Kidney (tissue), 14 donors: ENCODE results near the gene DNAH2. TPM values are rescaled to one million over a fixed set of nuclear protein-coding genes. Genes with fewer than 3 reads are reported as not detected.

ENCODE experiments used
- DNase-seq, 5 donors: peaks; one replicate each; pipeline ENCODE4 v3.0.0-alpha.2; 2013 to 2020
- FAIRE-seq: peaks from 2 replicates; lab custom pipeline; 2012; peaks lifted over from hg19 to GRCh38; lab: Jason Lieb, UNC
- H3K27ac ChIP-seq, 2 donors: one replicate each; pipeline ENCODE4 v1.7.0; 2013; ENCODE audit warnings: low read depth in 2 of 2, low read length in 2 of 2, inconsistent platforms in 1 of 2
- H3K27me3 ChIP-seq: one replicate; pipeline ENCODE4 v1.7.1; 2013; ENCODE audit warnings: low read length, inconsistent platforms; ENCODE audit not compliant: control insufficient read depth, insufficient read depth
- H3K36me3 ChIP-seq, 3 donors: one replicate each; pipeline versions ENCODE4 v1.7.0 to v1.7.1; 2013; ENCODE audit warnings: low read length in 3 of 3, control low read depth in 1 of 3, inconsistent platforms in 1 of 3; ENCODE audit not compliant: insufficient read depth in 3 of 3, control insufficient read depth in 2 of 3
- H3K4me1 ChIP-seq, 3 donors: one replicate each; pipeline versions ENCODE4 v1.7.0 to v1.7.1; 2013; ENCODE audit warnings: low read length in 3 of 3, inconsistent platforms in 1 of 3, low read depth in 1 of 3; ENCODE audit not compliant: control insufficient read depth in 2 of 3, insufficient read depth in 2 of 3
- H3K4me3 ChIP-seq, 3 donors: one replicate each; pipeline versions ENCODE4 v1.7.0 to v1.8.1; 2013; ENCODE audit warnings: low read length in 3 of 3, control low read depth in 1 of 3, inconsistent platforms in 1 of 3
- H3K9ac ChIP-seq, 3 donors: one replicate each; pipeline versions ENCODE4 v1.7.0 to v1.7.1; 2013; ENCODE audit warnings: low read length in 3 of 3, control low read depth in 1 of 3, inconsistent platforms in 1 of 3
- H3K9me3 ChIP-seq, 3 donors: one replicate each; pipeline versions ENCODE4 v1.7.0 to v1.7.1; 2013; ENCODE audit warnings: low read length in 3 of 3, control low read depth in 1 of 3, inconsistent platforms in 1 of 3; ENCODE audit not compliant: control insufficient read depth in 2 of 3, insufficient read depth in 1 of 3
- intact Hi-C: fragments of 100-400 bp; cut with DNase I; formaldehyde crosslinking; loops from one replicate; pipeline ENCODE4 v1.11.1; 2022
- polyA plus RNA-seq: library from polyadenylated mRNA; stranded (reverse); fragments of 350-450 nt; fragmentation: Illumina TruSeq; extraction: RNeasy Lipid Tissue Mini Kit (QIAGEN cat#74804); gene quantifications from one replicate; pipeline ENCODE4 v1.2.3, GENCODE V29; 2014; ENCODE audit warnings: low read depth, low replicate concordance; ENCODE audit not compliant: insufficient read depth
- total RNA-seq: library from RNA; stranded (reverse); fragmentation: NEBNext Ultra II Directional; extraction: Animal tissue kit (Norgen Biotek cat#: 25700); gene quantifications from one replicate; pipeline ENCODE4 v1.2.1, GENCODE V29; 2021
- TF ChIP-seq, protein P1 (sequence below): IDR thresholded peaks from 3 replicates; pipeline ENCODE4 v1.5.1; 2012; ENCODE audit warnings: mild to moderate bottlenecking, moderate library complexity, borderline replicate concordance; ENCODE audit not compliant: insufficient read depth; ENCODE audit errors: extremely low read depth
- donor health status: control.
- donor health status: control.
- donor health status: control.
- donor health status: control.
- donor health status: control.
- donor health status: DM: yes; HTN: yes; CAD: no.
- donor health status: Normal renal cell carcinoma (clear cell type).

The DNAH2 gene
- total and polyA plus RNA-seq, 2 donors from 2014 or later, result 0.17 to 0.66 TPM

DNA sequence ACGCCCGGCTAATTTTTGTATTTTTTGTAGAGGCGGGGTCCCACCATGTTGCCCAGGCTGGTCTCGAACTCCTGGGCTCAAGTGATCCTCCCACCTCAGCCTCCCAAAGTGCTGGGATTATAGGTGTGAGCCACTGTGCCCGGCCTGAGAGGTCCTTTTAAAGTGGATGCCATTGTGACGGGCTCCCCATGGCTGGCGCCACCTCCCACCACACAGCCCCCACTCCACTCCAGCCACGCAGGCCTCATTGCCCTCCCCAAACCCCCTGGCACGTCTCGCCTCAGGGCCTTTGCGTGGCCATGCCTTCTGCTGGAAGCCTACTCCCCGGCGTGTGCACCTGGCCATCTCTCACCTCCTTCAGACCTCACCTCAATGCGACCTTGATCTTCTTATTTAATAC is 104.6 kb downstream of the DNAH2 start:
- Histone ChIP-seq H3K27ac (no peak overlapping the region), H3K4me1 (no peaks in the 10 kb centered on the region), H3K9ac (no peak overlapping the region), H3K9me3 (no peaks in the 10 kb centered on the region), H3K27me3 (no peaks in the 10 kb centered on the region), H3K4me3 (no peak overlapping the region), H3K36me3 (no peaks in the 10 kb centered on the region)
- no peak for FAIRE-seq
- DNase-seq, result no peak
- TF ChIP-seq, protein P1, sequence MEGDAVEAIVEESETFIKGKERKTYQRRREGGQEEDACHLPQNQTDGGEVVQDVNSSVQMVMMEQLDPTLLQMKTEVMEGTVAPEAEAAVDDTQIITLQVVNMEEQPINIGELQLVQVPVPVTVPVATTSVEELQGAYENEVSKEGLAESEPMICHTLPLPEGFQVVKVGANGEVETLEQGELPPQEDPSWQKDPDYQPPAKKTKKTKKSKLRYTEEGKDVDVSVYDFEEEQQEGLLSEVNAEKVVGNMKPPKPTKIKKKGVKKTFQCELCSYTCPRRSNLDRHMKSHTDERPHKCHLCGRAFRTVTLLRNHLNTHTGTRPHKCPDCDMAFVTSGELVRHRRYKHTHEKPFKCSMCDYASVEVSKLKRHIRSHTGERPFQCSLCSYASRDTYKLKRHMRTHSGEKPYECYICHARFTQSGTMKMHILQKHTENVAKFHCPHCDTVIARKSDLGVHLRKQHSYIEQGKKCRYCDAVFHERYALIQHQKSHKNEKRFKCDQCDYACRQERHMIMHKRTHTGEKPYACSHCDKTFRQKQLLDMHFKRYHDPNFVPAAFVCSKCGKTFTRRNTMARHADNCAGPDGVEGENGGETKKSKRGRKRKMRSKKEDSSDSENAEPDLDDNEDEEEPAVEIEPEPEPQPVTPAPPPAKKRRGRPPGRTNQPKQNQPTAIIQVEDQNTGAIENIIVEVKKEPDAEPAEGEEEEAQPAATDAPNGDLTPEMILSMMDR, result no peak
- intact Hi-C loops, result no loop called here

DNA sequence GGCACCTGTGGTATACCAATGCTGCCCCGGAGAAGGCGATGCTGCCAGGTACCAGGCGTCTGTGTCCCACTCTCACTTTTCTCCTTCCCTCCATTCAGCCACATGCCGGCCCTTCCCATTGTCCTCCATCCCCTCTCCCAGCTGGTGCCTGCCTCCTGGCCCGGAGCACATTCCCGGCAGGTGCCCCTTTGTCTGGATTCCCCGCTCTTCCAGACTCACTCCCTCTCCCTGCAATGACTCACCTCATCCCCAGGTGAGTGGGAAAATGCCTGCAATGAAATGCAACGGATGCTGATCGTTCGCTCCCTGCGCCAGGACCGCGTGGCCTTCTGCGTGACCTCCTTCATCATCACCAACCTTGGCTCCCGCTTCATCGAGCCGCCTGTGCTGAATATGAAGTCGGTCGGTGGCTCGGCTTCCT is 106.0 kb downstream of the DNAH2 start:
- no peak for FAIRE-seq
- Histone ChIP-seq H3K4me1 (no peaks in the 10 kb centered on the region), H3K4me3 (no peak overlapping the region), H3K36me3 (no peaks in the 10 kb centered on the region), H3K27ac (no peak overlapping the region), H3K27me3 (no peaks in the 10 kb centered on the region), H3K9ac (no peak overlapping the region), H3K9me3 (no peaks in the 10 kb centered on the region)
- intact Hi-C loops, result no loop called here
- TF ChIP-seq, protein P1, result no peak
- no peak for DNase-seq

- no peaks in the 10 kb centered on the region for H3K36me3 ChIP-seq
- FAIRE-seq (no peak), DNase-seq (no peak)
- TF ChIP-seq, protein P1, result no peak
- no peak overlapping the region for H3K27ac ChIP-seq
- H3K27me3 ChIP-seq, result no peaks in the 10 kb centered on the region
- H3K9me3 ChIP-seq, result no peaks in the 10 kb centered on the region
- H3K4me3 ChIP-seq, result no peak overlapping the region
- no peak overlapping the region for H3K9ac ChIP-seq
- H3K4me1 ChIP-seq, result no peaks in the 10 kb centered on the region
- intact Hi-C loops, result no loop called here
These were observed 106.7 kb downstream of the DNAH2 start for GRCh38 chr17:7824021-7824924.
